GM13976 (cell line): ENCODE results near the gene CCDC188.
"Not testable (repeated sequence)": the region's sequence is repeated elsewhere in the genome, so short reads cannot be mapped to it uniquely, and the experiment has no call there.

Source experiments
- DNase-seq: peaks from one replicate; pipeline ENCODE4 v3.0.0; 2012; ENCODE audit warnings: low spot score
- in situ Hi-C: fragments of 300-500 bp; cut with MboI; formaldehyde crosslinking; loops from one replicate; pipeline ENCODE4 v1.12.0; 2022; ENCODE audit warnings: low sequenced_read_pairs, mixed read lengths, inconsistent platforms; ENCODE audit not compliant: unreplicated experiment
- TF ChIP-seq, protein P1 (sequence below): IDR thresholded peaks from 2 replicates; pipeline ENCODE4 v1.5.1; 2012; ENCODE audit warnings: borderline replicate concordance, mild to moderate bottlenecking; ENCODE audit not compliant: insufficient read depth; ENCODE audit errors: extremely low read depth, missing control alignments, control extremely low read depth

Gene CCDC188

DNA sequence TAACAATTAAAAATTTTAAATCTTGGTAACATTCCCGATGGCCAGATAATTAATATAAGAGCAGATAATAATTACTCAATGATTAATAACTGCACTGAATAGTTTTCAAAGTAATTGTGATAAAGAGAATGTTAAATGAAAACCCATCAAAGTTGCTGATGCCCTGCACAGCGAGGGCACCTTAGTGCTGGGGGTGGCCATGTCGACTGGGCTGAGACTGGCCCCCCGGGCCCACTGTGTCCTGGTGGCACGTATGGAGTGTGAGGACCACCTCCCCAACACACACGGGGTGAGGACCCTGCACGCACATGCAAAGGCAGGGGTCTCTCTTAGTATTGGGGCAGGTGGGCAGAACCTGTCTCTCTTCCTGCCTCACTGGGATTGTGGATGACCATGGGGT, 15.1 kb upstream of the CCDC188 start:
- TF ChIP-seq, protein P1, sequence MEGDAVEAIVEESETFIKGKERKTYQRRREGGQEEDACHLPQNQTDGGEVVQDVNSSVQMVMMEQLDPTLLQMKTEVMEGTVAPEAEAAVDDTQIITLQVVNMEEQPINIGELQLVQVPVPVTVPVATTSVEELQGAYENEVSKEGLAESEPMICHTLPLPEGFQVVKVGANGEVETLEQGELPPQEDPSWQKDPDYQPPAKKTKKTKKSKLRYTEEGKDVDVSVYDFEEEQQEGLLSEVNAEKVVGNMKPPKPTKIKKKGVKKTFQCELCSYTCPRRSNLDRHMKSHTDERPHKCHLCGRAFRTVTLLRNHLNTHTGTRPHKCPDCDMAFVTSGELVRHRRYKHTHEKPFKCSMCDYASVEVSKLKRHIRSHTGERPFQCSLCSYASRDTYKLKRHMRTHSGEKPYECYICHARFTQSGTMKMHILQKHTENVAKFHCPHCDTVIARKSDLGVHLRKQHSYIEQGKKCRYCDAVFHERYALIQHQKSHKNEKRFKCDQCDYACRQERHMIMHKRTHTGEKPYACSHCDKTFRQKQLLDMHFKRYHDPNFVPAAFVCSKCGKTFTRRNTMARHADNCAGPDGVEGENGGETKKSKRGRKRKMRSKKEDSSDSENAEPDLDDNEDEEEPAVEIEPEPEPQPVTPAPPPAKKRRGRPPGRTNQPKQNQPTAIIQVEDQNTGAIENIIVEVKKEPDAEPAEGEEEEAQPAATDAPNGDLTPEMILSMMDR = no peak
- no peak for DNase-seq
- in situ Hi-C loops = no loop called here

DNA sequence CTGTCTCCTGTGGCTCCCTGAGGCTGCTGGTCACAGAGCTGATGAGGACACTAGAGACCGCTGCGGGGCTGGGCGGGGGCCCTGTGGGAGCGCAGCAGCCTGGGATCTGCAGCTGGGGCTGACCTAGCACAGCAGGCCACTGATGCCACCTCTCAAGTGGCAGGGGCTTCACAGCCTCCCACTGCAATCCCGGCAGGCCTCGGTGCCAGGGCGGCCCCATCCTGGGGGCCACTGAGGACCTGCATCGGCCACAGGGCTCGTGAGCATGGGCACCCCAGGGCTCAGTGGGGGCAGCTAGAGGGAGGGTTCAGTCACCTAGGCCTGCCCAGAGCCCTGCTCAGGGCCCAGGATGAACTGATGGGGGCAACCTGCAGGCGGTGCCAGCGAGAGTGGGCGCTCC, 14.6 kb upstream of the CCDC188 start:
- DNase-seq = no peak
- in situ Hi-C loops = no loop called here
- TF ChIP-seq, protein P1 = no peak

DNA sequence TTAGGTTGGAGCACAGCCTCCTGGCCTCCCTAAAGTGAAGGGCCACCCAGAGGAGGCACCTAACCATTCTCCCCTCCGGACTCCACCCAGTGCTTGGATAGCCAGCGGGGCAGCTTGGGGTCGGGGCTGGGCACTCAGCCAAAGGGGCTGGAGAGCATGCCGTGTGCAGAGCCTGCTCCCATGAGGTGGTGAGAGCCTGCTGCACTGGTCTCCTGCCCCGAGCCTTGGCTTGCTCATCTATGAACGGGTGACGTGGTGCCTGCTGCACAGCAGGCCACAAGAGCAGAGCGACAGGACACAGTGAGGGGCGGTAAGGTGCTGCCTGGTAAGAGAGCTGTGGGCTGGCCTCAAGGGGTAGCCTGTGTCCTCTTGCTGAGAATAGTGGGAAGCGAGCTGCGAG, 14.0 kb upstream of the CCDC188 start:
- in situ Hi-C loops = no loop called here
- DNase-seq = no peak
- TF ChIP-seq, protein P1 = no peak

DNA sequence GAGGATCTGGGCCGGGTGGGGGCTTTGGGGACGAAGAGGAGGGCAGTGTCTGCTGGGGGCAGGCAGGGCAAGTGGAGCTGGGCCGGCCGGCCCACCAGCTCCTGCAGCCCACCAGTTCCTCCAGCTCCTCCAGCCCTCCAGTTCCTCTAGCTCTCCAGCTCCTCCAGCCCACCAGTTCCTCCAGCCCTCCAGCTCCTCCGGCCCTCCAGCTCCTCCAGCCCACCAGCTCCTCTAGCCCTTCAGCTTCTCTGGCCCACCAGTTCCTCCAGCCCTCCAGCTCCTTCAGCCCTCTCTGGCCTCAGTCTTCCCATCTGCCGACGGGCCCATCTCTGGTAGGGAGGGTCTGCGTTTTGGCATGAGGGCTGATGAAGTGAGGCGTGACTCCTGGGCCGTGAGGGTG, 9.2 kb upstream of the CCDC188 start:
- TF ChIP-seq, protein P1 = no peak
- in situ Hi-C loops = no loop called here
- DNase-seq = no peak

DNA sequence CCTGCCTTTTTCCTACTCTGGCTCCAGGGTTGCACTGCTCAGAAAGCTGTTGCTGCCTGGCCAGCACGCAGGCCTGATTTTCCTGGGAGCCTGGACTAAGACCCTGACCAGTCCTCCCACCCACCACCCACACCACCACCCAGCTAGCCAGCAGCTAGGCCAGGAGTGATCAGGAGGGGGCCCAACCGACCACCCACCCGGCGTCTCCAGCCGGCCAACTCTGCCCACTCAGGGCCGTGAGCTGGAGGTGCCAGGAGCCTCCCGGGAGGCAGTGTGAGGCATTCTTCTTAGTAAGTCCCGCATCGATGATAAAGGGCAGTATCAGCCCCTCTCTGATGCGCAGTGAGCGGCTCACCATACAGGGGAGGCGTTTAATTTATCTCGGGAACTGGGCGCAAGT, 8.7 kb upstream of the CCDC188 start:
- not testable (repeated sequence) for DNase-seq
- in situ Hi-C loops = loop anchor here (10.0 kb wide), 2 partner anchors 95 to 135 kb away; no protein-coding TSS in a partner anchor

DNA sequence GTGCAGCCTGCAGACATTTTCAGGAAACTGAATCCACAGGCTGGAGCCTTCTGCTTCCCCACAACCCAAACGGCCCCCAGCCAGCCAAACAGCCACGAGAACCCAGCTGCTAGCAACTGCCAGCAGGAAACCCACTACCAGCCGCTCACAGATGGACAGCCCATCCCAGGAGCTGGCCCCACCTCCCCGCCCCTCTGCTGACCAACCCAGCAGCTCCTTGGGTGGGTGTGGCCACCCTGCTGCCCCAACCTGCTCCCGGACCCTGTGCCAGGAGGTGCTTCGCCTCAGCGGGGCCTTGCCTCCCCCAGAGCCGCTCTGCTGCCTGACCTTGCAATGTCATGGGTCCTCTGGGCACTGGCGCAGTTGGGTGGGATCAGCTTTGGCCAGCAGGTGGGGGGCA, 8.2 kb upstream of the CCDC188 start:
- no peak for DNase-seq
- TF ChIP-seq, protein P1 = no peak
- in situ Hi-C loops = loop anchor here (10.0 kb wide), 2 partner anchors 96 to 136 kb away; no protein-coding TSS in a partner anchor

DNA sequence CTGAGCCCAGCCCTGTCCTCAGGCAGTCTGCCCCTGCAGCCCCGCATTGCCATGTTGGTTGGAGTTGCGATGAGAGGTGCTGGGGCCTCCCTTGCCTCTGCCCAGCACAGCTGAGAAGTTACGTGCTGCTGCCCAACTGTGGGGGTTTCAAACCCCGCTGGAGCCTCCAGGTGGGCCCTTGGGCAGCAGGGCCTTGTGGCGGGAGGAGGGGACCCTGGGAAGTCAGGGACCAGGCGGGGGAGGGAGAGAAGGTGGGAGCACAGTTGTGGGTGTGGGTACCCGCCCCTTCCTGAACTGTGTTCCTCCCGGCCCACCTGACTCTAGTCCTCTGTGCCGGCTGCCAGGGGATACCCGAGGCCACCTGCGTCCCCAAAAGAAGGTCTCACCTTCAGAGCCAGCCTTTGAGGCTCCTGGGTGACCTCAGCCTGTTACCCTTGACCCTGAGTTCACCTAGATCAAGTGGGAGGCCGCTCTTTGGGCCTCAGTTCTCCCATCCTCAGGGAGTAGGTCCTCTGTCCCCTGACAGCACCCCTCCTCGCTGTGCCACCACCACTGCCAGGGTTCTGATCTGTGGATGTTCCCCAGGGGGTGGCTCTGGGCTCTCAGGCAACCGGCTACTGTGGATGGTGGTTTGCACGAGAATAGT, 7.7 kb upstream of the CCDC188 start:
- TF ChIP-seq, protein P1 = no peak
- in situ Hi-C loops = loop anchor here (10.0 kb wide), 2 partner anchors 96 to 136 kb away; no protein-coding TSS in a partner anchor
- DNase-seq = no peak
